ENCODE results near the gene BORCS6. TPM values are rescaled to one million over a fixed set of nuclear protein-coding genes. Genes with fewer than 3 reads are reported as not detected.
"Not testable (repeated sequence)": the region's sequence is repeated elsewhere in the genome, so short reads cannot be mapped to it uniquely, and the experiment has no call there.

The BORCS6 gene
- total and polyA plus RNA-seq, 2 experiments from 2014 or later, result 3.4 to 5.6 TPM

DNA sequence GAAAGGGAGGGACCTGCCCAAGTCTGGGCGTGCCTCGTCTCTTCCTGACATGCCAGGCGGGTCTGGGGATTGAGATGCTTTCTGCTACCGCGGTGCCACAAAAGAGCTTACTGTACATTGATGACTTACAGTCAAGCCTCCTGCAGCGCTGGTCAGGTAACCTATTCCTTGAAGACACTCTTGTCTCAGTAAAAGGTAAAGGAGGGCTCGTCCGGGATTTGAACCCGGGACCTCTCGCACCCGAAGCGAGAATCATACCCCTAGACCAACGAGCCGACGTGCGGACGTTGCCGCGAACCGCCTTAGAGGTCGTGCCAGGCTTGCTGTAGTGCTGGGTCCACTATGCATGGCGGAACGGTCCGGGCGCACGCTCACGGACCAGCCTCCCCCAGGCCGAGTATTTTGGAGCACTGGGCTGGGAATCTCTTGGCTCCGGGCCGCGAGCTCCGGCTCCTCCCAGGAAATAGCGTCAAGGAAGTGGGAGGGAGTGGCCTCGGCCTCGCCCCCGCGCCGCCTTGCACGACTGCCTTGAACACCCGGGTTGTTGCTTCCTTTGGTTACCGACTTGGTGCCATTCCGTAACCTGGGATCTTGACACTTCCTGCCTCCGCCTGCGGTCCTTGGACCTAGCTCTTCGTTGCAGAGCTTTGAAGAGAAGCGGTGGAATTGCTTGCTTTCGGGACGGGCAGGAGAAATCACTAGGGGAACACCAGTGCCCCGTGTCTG lies 32.8 kb upstream of the BORCS6 start:
- peak overlapping the region; percentile 92 for H3K9ac ChIP-seq
- H3K27ac ChIP-seq, result peak overlapping the region; percentile 94
- H3K4me2 ChIP-seq (ENCODE audit: unreplicated experiment), result peak overlapping the region; percentile 94
- H3K9me3 ChIP-seq (ENCODE audit: low read depth), result no peaks in the 10 kb centered on the region
- in situ Hi-C loops (cut with MboI), result no loop called here
- no peaks in the 10 kb centered on the region for H3K36me3 ChIP-seq (ENCODE audit: low read depth)
- no peaks in the 10 kb centered on the region for H3K79me2 ChIP-seq (ENCODE audit: insufficient read depth)
- H3K4me1 ChIP-seq (ENCODE audit: insufficient read depth), result peaks cover 17% of the 10 kb centered on the region; the same call in 1 of the 2 replicates
- H2AFZ ChIP-seq, result peak overlapping the region; percentile 83
- no peaks in the 10 kb centered on the region for H3K27me3 ChIP-seq (replicated peaks; ENCODE audit: insufficient read depth)
- WGBS, 2 experiments (ENCODE audit: low coverage in 1 of 2, low lambda C conversion rate in 2 of 2, missing lambda C conversion rate in 2 of 2), result 0% methylated on average over 46 to 47 of the region's 49 CpGs
- no peaks in the 10 kb centered on the region for H3K9me2 ChIP-seq (ENCODE audit: insufficient read depth)
- H3F3A ChIP-seq (ENCODE audit: insufficient read depth), result peaks cover 56% of the 10 kb centered on the region
- peak; percentile 97 for DNase-seq
- TF ChIP-seq EZH2phosphoT487 (IDR thresholded peaks at IDR 0.05; ENCODE audit: insufficient read depth, low read depth), result no peak
- TF ChIP-seq EZH2 (IDR thresholded peaks at IDR 0.05; ENCODE audit: insufficient read depth, poor library complexity, severe bottlenecking), result no peak
- H3K4me3 ChIP-seq, result peak overlapping the region; percentile 86
- no peaks in the 10 kb centered on the region for H4K20me1 ChIP-seq (ENCODE audit: insufficient read depth)

DNA sequence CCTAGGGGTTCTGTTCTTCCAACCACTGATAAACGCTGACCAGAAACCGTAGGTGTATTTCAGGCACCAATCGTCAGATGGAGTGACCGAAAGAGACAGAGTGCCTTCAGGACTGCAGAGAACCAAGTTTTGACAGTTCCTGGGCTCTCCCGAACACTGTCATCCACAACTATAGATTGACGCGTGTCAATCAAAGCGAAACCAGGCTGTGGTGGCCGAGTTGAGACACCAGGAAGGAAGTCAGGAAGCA lies 32.3 kb upstream of the BORCS6 start:
- H3K4me2 ChIP-seq (ENCODE audit: unreplicated experiment), result peak overlapping the region; percentile 94
- no peaks in the 10 kb centered on the region for H4K20me1 ChIP-seq (ENCODE audit: insufficient read depth)
- H3F3A ChIP-seq (ENCODE audit: insufficient read depth), result peaks cover 51% of the 10 kb centered on the region
- H3K4me1 ChIP-seq (ENCODE audit: insufficient read depth), result peaks cover 16% of the 10 kb centered on the region; the same call in 1 of the 2 replicates
- H3K9ac ChIP-seq, result peak overlapping the region; percentile 92
- H2AFZ ChIP-seq, result peak overlapping the region; percentile 49; the same call in 1 of the 2 replicates
- 0 to 2% methylated on average over 9 of the region's 9 CpGs for WGBS, 2 experiments (ENCODE audit: low coverage in 1 of 2, low lambda C conversion rate in 2 of 2, missing lambda C conversion rate in 2 of 2)
- no peaks in the 10 kb centered on the region for H3K79me2 ChIP-seq (ENCODE audit: insufficient read depth)
- in situ Hi-C loops (cut with MboI), result no loop called here
- no peaks in the 10 kb centered on the region for H3K36me3 ChIP-seq (ENCODE audit: low read depth)
- H3K27ac ChIP-seq, result peak overlapping the region; percentile 94
- no peaks in the 10 kb centered on the region for H3K9me3 ChIP-seq (ENCODE audit: low read depth)
- no peak for DNase-seq
- H3K9me2 ChIP-seq (ENCODE audit: insufficient read depth), result no peaks in the 10 kb centered on the region
- H3K4me3 ChIP-seq, result peak overlapping the region; percentile 86
- no peak for TF ChIP-seq EZH2 (IDR thresholded peaks at IDR 0.05; ENCODE audit: insufficient read depth, poor library complexity, severe bottlenecking)
- TF ChIP-seq EZH2phosphoT487 (IDR thresholded peaks at IDR 0.05; ENCODE audit: insufficient read depth, low read depth), result no peak
- no peaks in the 10 kb centered on the region for H3K27me3 ChIP-seq (replicated peaks; ENCODE audit: insufficient read depth)

DNA sequence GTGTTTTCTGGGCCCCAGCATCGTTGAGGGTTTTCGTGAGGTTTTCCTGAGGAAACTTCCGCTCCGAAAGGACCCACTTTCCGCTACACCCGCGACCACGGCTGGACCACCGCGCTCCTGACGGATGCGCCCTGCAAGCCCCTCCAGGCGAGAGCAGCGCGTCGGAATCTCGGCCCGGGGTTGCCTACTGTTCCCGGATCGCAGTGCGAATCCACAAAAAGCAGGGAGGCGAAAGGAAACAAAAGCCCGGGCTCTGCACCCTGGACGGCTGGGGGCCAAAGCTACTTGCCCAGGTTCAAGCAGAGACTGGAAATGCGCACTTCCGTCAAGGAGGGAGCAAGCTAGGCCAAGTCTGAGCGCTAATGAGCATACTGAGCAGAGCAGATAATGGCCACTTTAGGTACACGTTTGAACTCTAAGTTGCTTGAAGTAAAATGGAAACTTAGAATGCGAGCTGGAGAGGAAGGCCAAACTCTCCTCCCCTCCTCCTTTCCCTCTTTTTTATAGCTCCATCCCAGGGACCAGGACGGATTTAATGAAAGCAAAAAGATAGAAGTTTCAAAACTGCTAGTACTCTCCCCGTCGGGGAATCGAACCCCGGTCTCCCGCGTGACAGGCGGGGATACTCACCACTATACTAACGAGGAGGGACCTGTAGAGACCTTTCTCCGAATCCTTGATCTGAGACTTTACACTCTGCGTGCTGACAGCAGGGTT lies 31.8 kb upstream of the BORCS6 start:
- Histone ChIP-seq H3K4me2 (ENCODE audit: unreplicated experiment) (peak overlapping the region; percentile 94), H3K9ac (peak overlapping the region; percentile 92), H3K79me2 (ENCODE audit: insufficient read depth) (no peaks in the 10 kb centered on the region), H2AFZ (peak overlapping the region; percentile 85), H4K20me1 (ENCODE audit: insufficient read depth) (no peaks in the 10 kb centered on the region), H3K36me3 (ENCODE audit: low read depth) (no peaks in the 10 kb centered on the region), H3K4me1 (ENCODE audit: insufficient read depth) (peaks cover 12% of the 10 kb centered on the region; the same call in 1 of the 2 replicates), H3F3A (ENCODE audit: insufficient read depth) (peaks cover 46% of the 10 kb centered on the region), H3K4me3 (peak overlapping the region; percentile 86), H3K9me3 (ENCODE audit: low read depth) (no peaks in the 10 kb centered on the region), H3K9me2 (ENCODE audit: insufficient read depth) (no peaks in the 10 kb centered on the region), H3K27me3 (replicated peaks; ENCODE audit: insufficient read depth) (no peaks in the 10 kb centered on the region), H3K27ac (peak overlapping the region; percentile 94)
- DNase-seq, result peak; percentile 88
- in situ Hi-C loops (cut with MboI), result no loop called here
- 1% methylated on average over 39 to 40 of the region's 40 CpGs for WGBS, 2 experiments (ENCODE audit: low coverage in 1 of 2, low lambda C conversion rate in 2 of 2, missing lambda C conversion rate in 2 of 2)
- TF ChIP-seq EZH2phosphoT487 (IDR thresholded peaks at IDR 0.05; ENCODE audit: insufficient read depth, low read depth), result no peak
- no peak for TF ChIP-seq EZH2 (IDR thresholded peaks at IDR 0.05; ENCODE audit: insufficient read depth, poor library complexity, severe bottlenecking)

DNA sequence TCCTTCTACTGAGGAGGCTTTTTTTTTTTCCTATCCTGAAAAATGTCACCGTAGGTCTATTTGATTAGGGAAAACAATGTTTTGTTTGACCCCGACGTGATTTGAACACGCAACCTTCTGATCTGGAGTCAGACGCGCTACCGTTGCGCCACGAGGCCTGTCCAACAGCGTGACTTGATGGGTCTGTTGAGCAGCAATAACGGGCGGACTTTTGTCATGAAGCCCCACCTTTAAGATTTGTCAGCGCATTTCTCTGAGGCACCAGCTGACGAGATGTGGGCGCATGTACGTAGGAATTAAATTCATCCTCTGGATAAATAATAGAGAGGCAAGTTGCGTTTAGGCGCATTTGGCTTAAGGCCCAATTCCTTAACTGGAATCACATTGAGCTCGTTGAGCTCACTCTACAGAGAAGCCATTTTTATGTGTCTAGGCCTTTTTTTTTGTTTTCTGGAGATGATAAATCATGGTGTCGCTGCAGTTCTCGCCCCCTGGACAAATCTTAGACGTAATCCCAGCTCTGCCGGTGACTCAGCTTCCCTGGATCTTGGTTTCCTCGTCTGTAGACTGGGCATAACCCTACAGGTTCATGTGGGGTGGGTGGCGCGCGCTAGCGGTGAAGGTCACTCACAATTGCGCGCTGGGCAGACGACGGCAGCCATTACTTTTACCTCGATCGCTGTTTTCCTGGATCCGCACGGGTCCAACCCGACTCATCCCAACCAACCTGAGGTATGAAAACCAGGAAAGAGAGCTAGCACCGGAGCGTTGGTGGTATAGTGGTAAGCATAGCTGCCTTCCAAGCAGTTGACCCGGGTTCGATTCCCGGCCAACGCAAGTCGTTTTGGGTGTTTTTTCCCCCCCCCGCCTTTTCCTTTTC lies 31.0 kb upstream of the BORCS6 start:
- no peaks in the 10 kb centered on the region for H3K9me3 ChIP-seq (ENCODE audit: low read depth)
- no peaks in the 10 kb centered on the region for H3K36me3 ChIP-seq (ENCODE audit: low read depth)
- H3K4me3 ChIP-seq, result peak overlapping the region; percentile 86
- TF ChIP-seq EZH2 (IDR thresholded peaks at IDR 0.05; ENCODE audit: insufficient read depth, poor library complexity, severe bottlenecking) (no peak), EZH2phosphoT487 (IDR thresholded peaks at IDR 0.05; ENCODE audit: insufficient read depth, low read depth) (no peak)
- peak overlapping the region; percentile 85 for H2AFZ ChIP-seq
- peak overlapping the region; percentile 94 for H3K27ac ChIP-seq
- no peaks in the 10 kb centered on the region for H3K9me2 ChIP-seq (ENCODE audit: insufficient read depth)
- WGBS, 2 experiments (ENCODE audit: low coverage in 1 of 2, low lambda C conversion rate in 2 of 2, missing lambda C conversion rate in 2 of 2), result 0 to 1% methylated on average over 42 to 45 of the region's 45 CpGs
- peaks cover 43% of the 10 kb centered on the region for H3F3A ChIP-seq (ENCODE audit: insufficient read depth)
- no peaks in the 10 kb centered on the region for H4K20me1 ChIP-seq (ENCODE audit: insufficient read depth)
- no peaks in the 10 kb centered on the region for H3K79me2 ChIP-seq (ENCODE audit: insufficient read depth)
- in situ Hi-C loops (cut with MboI), result no loop called here
- no peaks in the 10 kb centered on the region for H3K27me3 ChIP-seq (replicated peaks; ENCODE audit: insufficient read depth)
- H3K4me2 ChIP-seq (ENCODE audit: unreplicated experiment), result peak overlapping the region; percentile 94
- peak overlapping the region; percentile 92 for H3K9ac ChIP-seq
- DNase-seq, result peak; percentile 89
- peaks cover 12% of the 10 kb centered on the region; the same call in 1 of the 2 replicates for H3K4me1 ChIP-seq (ENCODE audit: insufficient read depth)

DNA sequence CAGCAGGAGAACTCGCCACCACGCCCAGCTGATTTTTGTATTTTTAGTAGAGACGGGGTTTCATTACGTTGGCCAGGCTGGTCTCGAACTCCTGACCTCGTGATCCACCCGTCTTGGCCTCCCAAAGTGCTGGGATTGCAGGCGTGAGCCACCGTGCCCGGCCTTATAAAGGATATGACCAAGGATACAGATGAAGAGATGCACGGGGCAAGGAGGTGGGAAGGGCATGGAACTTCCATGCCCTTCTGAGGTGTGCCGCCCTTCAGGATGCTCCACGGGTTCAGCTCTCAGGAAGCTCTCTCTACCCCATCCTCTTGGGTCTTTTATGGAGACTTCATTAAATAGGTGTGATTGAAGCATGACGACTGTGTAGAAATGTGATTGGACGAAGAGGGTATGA lies 24.0 kb upstream of the BORCS6 start:
- H4K20me1 ChIP-seq (ENCODE audit: insufficient read depth); H3K4me3 ChIP-seq; H3K9me3 ChIP-seq (ENCODE audit: low read depth); H3K4me2 ChIP-seq (ENCODE audit: unreplicated experiment); H3K9me2 ChIP-seq (ENCODE audit: insufficient read depth); H3K36me3 ChIP-seq (ENCODE audit: low read depth); H2AFZ ChIP-seq; DNase-seq; H3K27ac ChIP-seq; H3K4me1 ChIP-seq (ENCODE audit: insufficient read depth); H3K27me3 ChIP-seq (replicated peaks; ENCODE audit: insufficient read depth); H3K9ac ChIP-seq; in situ Hi-C loops (cut with MboI): not testable (repeated sequence)
- Histone ChIP-seq H3K79me2 (ENCODE audit: insufficient read depth) (peaks cover 13% of the 10 kb centered on the region), H3F3A (ENCODE audit: insufficient read depth) (peaks cover 17% of the 10 kb centered on the region)
- WGBS, 2 experiments (ENCODE audit: low coverage in 1 of 2, low lambda C conversion rate in 2 of 2, missing lambda C conversion rate in 2 of 2), result 82 to 86% methylated on average over 15 of the region's 15 CpGs
